GM12891 (cell line): ENCODE measurements around the gene PLG.

ENCODE experiments used
- POLR2A ChIP-seq: IDR thresholded peaks from 2 replicates; pipeline ENCODE4 v1.6.1; 2011; ENCODE audit warnings: low read depth, low read length, control low read depth
- POLR2AphosphoS5 ChIP-seq: IDR thresholded peaks from 2 replicates; pipeline ENCODE4 v1.6.1; 2011; ENCODE audit warnings: low read depth, low read length, control low read depth

DNA sequence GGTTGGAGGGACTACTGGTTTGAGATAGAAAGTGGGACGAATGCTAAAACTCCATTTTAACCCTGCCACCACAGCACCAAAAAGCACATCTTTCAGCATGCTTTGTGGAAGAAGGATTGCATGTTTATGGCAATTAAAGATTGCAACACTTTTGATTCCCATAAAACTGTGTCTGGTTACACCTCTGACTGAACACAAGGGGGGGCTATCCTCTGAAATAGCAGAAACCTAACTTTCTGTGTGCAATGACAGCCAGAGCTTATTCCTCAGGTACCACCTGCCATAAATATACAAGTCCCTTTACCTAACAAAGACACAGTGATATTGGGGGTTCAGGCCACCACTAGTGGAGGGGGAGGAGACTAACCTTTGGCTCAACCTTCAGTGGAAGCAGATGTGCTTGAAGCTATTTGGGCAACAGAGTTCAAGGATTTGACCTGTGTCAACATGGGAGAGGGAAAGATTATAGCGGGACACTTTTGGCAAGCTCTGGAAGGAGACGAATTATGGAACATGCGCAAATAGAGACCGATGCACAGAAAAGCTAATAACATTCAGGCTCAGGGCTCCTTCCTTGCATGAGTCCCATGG, 9.6 kb upstream of the PLG start:
- TF ChIP-seq POLR2AphosphoS5 (no peak), POLR2A (no peak)
